ENCODE measurements around the gene SHISA5. TPM values are rescaled to one million over a fixed set of nuclear protein-coding genes. Genes with fewer than 3 reads are reported as not detected.
"Not testable (repeated sequence)": the region's sequence is repeated elsewhere in the genome, so short reads cannot be mapped to it uniquely, and the experiment has no call there.

Gene SHISA5
- total and polyA plus RNA-seq, 2 experiments from 2014 or later = 86.0 to 92.3 TPM

DNA sequence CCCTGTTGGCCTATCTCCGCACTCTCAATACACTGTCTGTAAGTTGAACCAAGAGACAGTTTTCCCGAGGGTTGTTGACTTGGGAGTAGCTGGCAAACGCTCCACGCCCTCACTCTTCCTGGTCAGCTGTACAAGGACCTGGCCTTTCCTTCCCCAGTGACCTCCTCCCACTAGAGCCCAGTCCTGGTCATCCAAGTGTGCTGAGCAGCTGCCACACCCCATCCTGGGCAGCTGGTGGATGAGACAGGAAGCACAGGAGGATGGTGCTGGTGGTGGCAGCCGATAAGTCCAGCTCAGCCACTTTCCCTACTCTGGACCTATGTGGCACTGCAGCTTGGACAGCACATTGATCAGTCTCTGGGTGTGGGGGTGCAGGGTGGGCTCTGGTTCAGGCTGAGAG is 32.8 kb upstream of the SHISA5 start:
- Histone ChIP-seq H3K4me3 (no peak overlapping the region), H3K27me3 (no peaks in the 10 kb centered on the region), H3K9me3 (ENCODE audit: low read depth) (no peaks in the 10 kb centered on the region), H3K36me3 (peaks cover 72% of the 10 kb centered on the region), H3K4me1 (ENCODE audit: low read depth) (no peaks in the 10 kb centered on the region), H3K27ac (no peak overlapping the region)
- no peak for DNase-seq (ENCODE audit: low read depth in 1 of 2, low spot score in 1 of 2)
- no peak for TF ChIP-seq CTCF (IDR thresholded peaks at IDR 0.05; ENCODE audit: low read depth, low read length)

GRCh38 chr3:48536116-48536515 is 32.1 kb upstream of the SHISA5 start:
- DNase-seq (ENCODE audit: low read depth in 1 of 2, low spot score in 1 of 2) = no peak
- Histone ChIP-seq H3K4me1 (ENCODE audit: low read depth) (no peaks in the 10 kb centered on the region), H3K36me3 (peaks cover 77% of the 10 kb centered on the region), H3K4me3 (no peak overlapping the region), H3K27ac (no peak overlapping the region), H3K27me3 (no peaks in the 10 kb centered on the region), H3K9me3 (ENCODE audit: low read depth) (no peaks in the 10 kb centered on the region)
- no peak for TF ChIP-seq CTCF (IDR thresholded peaks at IDR 0.05; ENCODE audit: low read depth, low read length)

GRCh38 chr3:48535578-48535977 is 31.6 kb upstream of the SHISA5 start:
- DNase-seq (ENCODE audit: low read depth in 1 of 2, low spot score in 1 of 2) = no peak
- H3K4me3 ChIP-seq = no peak overlapping the region
- peaks cover 79% of the 10 kb centered on the region for H3K36me3 ChIP-seq
- H3K27me3 ChIP-seq = no peaks in the 10 kb centered on the region
- H3K9me3 ChIP-seq (ENCODE audit: low read depth) = no peaks in the 10 kb centered on the region
- H3K27ac ChIP-seq = no peak overlapping the region
- no peaks in the 10 kb centered on the region for H3K4me1 ChIP-seq (ENCODE audit: low read depth)
- no peak for TF ChIP-seq CTCF (IDR thresholded peaks at IDR 0.05; ENCODE audit: low read depth, low read length)

- Histone ChIP-seq H3K27me3 (no peaks in the 10 kb centered on the region), H3K4me3 (no peak overlapping the region), H3K4me1 (ENCODE audit: low read depth) (no peaks in the 10 kb centered on the region), H3K9me3 (ENCODE audit: low read depth) (no peaks in the 10 kb centered on the region), H3K27ac (no peak overlapping the region), H3K36me3 (peaks cover 79% of the 10 kb centered on the region)
- DNase-seq (ENCODE audit: low read depth in 1 of 2, low spot score in 1 of 2) = no peak
- no peak for TF ChIP-seq CTCF (IDR thresholded peaks at IDR 0.05; ENCODE audit: low read depth, low read length)
These were observed 29.0 kb upstream of the SHISA5 start for GRCh38 chr3:48532977-48533337.

- DNase-seq (ENCODE audit: low read depth in 1 of 2, low spot score in 1 of 2) = no peak
- H3K4me3 ChIP-seq = no peak overlapping the region
- no peak for TF ChIP-seq CTCF (IDR thresholded peaks at IDR 0.05; ENCODE audit: low read depth, low read length)
These were observed 28.4 kb upstream of the SHISA5 start for GRCh38 chr3:48532271-48532976.

GRCh38 chr3:48530701-48531100 is 26.7 kb upstream of the SHISA5 start:
- not testable (repeated sequence) for H3K27me3 ChIP-seq; H3K4me3 ChIP-seq; DNase-seq (ENCODE audit: low read depth in 1 of 2, low spot score in 1 of 2); H3K9me3 ChIP-seq (ENCODE audit: low read depth); H3K4me1 ChIP-seq (ENCODE audit: low read depth); H3K27ac ChIP-seq
- peaks cover 80% of the 10 kb centered on the region for H3K36me3 ChIP-seq

More at GRCh38 chr3:48532271-48532976, 28.4 kb upstream of the SHISA5 start:
- peaks cover 78% of the 10 kb centered on the region for H3K36me3 ChIP-seq
- H3K9me3 ChIP-seq (ENCODE audit: low read depth) = no peaks in the 10 kb centered on the region
- no peak overlapping the region for H3K27ac ChIP-seq
- H3K27me3 ChIP-seq = no peaks in the 10 kb centered on the region
- no peaks in the 10 kb centered on the region for H3K4me1 ChIP-seq (ENCODE audit: low read depth)
